ENCODE measurements around the gene SEPTIN5.

SEPTIN5 gene

DNA sequence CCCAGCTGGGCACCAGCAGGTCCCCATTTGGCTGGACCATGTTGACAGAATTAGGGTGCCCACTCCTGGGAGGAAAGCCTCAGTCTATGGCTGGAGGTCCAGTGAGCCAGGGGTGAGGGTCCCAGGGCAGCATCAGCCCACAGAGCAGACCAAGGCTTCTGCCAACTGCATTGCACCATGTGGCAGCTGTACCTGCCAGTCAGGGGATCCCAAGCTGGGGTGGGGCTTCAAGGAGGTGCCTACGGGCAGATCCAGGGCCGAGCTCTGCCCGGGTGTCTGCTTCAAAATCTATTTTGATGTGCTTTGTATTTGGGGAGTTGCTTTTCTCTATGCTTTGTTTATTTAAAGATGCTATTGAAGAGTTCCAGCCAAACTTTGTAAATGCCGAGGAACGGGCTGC lies 19.5 kb downstream of the SEPTIN5 start:
- DNase-seq (ENCODE audit: low spot score): no peak

- DNase-seq (ENCODE audit: low spot score): no peak
These were observed 19.9 kb downstream of the SEPTIN5 start for GRCh38 chr22:19734163-19734562.

DNA sequence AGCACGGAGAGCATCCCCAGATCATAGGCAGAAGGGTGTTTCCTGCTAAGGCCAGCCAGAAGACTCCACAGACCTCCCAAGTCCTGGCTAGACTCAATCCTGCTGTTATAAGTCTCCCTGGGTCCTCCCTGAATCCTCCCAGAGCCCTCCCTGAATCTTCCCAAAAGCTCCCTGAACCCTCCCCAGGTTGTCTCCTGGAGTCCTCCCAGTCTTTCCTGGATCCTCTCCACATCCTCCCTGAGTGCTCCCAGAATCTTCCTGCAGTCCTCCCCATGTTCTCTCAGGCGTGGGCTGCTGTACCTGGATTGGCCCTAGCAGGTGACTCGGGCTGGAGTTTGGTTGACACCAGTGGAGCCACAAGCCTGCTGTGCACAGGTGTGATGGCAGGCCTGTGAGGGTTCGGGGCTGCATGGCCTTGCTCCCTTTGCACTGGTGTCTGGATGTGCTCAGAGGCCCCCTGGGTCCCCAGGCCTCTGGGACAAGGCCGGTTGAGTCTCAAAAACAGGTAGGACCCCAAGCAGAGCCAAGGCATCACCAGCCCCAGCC lies 20.6 kb downstream of the SEPTIN5 start:
- DNase-seq (ENCODE audit: low spot score): no peak

GRCh38 chr22:19735665-19736510 lies 21.6 kb downstream of the SEPTIN5 start:
- no peak for DNase-seq (ENCODE audit: low spot score)

GRCh38 chr22:19737846-19738663 lies 23.8 kb downstream of the SEPTIN5 start:
- DNase-seq (ENCODE audit: low spot score): no peak

DNA sequence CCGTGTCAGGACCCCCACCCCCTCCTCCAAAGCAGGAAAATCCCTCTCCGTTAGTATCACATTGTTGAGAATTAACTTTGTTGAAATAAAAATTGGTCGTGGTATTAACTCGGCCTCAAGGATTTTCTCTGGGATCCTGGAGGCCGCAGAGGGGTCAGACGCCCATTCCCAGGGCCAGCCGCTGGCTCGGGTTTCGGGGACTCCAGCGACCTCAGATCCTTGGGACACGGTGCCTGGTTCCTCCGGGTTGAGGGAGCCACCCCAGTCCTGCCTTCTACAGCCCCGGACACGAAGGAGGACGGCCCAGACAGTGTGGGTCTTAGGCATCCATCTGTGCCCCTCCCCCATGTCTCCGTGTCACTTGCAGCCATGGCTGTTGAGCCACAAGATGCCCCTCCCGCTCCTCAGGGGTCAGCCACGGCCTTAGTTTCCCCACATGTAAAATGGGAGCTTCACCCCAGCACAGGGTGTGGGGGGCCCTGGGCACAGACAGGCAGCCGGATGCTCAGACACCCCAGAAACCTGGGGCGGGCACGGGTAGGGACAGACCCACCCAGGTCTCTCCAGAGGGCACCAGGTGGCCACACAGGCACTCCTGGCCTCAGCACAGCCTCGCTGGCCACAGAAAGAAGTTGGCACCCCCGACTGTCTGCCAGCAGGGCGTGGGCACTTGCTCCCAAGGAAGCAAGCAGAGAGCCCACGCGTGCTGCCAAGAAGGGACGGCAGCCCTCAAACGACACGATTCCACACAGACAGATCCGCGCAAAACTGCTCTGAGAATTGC lies 24.6 kb downstream of the SEPTIN5 start:
- no peak for DNase-seq (ENCODE audit: low spot score)

GRCh38 chr22:19739448-19739895 lies 25.2 kb downstream of the SEPTIN5 start:
- no peak for DNase-seq (ENCODE audit: low spot score)

- no peak for DNase-seq (ENCODE audit: low spot score)
These were observed 25.7 kb downstream of the SEPTIN5 start for GRCh38 chr22:19739911-19740449.

DNA sequence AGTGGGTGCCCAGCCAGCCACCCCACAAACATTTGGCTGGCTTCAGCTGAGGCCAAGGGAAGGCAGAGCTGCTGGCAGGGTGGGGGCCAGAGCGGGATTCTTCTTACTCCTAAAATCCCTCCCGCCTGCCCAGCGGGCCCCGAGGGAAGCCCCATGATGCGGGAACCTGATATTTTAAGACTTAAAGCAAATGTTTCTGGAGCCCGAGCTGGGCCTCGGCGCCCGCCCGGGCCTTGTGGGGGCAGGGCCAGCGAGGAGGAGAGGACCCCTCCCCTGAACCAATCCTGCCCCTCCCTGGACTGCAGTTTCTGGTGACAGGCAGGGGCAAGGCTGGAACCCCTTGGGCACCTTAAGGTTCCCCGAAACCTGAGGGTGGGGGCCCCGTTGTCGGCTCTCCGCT lies 26.3 kb downstream of the SEPTIN5 start:
- no peak for DNase-seq (ENCODE audit: low spot score)

- DNase-seq (ENCODE audit: low spot score): no peak
These were observed 26.8 kb downstream of the SEPTIN5 start for GRCh38 chr22:19741053-19741452.

DNA sequence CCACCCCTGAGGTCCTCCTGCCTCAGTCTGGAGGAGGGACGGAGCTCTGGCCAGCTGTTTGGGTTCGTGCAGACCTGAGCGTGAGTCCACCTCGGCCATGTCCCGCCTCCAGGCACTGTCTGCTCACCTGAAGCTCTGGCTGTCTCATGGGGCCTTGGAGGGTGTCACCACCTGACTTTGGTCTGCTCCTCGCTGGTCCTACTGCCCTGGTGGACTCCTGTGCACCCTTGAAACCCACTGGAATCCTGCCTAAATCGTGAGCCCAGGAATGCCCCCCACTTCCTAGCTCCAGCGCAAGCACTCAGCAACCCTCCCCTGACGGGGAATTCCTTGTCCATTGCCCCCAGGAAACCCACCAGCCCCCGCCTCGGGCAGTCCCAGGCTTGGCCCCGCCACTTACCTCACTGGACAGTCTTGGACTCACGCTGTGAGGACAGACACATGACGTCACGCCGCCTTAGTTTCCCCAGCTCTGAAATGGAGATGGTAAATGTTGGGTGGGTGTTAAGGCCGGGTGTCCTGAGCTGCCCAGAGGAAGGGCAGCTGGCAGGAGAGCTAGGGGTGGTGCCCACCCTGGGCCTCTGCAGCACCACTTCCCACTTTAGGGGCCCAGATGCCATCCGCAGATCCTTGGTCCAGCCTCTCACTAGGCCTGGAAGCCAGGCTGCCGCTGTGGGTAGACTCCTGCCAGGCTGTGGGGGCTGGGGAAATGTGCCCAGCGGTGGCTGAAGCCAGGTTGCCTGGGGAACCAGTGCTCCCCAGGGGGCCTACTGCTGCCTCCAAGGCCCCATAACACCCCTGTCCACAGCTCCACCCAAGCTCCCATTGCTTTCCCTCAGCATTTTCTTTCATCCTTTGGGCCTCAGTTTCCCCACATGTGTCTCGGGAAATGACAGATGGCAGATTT lies 28.1 kb downstream of the SEPTIN5 start:
- no peak for DNase-seq (ENCODE audit: low spot score)

DNA sequence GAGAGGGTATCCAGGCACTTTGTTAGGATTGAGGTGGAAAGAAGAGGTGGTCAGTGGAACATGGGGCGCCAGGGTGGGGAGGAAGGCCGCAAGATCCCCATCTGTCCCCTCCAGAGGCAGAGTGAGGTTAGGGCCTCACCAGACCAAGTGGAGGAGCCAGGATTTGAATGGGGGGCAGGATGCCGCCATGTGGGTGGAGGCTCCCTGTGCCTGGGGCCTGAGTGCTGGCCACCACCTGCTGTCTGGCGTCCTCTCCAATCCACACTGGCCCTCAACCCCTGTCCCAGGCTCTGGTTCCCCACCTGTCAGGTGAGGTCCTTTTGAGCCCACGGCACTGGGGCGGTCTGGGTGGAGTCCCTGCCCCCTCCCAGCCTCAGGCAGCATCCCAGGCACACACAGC lies 28.8 kb downstream of the SEPTIN5 start:
- DNase-seq (ENCODE audit: low spot score): no peak

DNA sequence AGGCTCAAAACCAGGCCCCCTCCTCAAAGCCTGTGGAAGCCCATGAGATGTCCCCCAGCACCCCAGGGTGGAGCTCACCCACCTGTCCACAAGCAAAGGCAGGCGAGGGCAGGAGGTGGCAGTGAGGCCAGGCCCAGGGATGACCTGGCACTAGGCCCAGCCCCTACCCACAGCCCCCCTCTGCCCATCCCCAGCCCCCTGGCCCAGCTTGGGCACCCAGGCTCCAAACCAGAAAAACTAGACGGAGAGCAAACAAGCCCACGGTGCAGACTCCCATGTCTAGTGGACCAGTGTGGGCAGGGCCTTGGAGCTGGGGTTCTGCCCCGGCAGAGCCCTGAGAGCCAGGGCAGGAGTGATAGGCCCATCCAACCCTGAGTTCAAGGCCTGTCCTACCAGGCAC lies 29.3 kb downstream of the SEPTIN5 start:
- DNase-seq (ENCODE audit: low spot score): no peak

- DNase-seq (ENCODE audit: low spot score): no peak
These were observed 30.2 kb downstream of the SEPTIN5 start for GRCh38 chr22:19744350-19745006.

DNA sequence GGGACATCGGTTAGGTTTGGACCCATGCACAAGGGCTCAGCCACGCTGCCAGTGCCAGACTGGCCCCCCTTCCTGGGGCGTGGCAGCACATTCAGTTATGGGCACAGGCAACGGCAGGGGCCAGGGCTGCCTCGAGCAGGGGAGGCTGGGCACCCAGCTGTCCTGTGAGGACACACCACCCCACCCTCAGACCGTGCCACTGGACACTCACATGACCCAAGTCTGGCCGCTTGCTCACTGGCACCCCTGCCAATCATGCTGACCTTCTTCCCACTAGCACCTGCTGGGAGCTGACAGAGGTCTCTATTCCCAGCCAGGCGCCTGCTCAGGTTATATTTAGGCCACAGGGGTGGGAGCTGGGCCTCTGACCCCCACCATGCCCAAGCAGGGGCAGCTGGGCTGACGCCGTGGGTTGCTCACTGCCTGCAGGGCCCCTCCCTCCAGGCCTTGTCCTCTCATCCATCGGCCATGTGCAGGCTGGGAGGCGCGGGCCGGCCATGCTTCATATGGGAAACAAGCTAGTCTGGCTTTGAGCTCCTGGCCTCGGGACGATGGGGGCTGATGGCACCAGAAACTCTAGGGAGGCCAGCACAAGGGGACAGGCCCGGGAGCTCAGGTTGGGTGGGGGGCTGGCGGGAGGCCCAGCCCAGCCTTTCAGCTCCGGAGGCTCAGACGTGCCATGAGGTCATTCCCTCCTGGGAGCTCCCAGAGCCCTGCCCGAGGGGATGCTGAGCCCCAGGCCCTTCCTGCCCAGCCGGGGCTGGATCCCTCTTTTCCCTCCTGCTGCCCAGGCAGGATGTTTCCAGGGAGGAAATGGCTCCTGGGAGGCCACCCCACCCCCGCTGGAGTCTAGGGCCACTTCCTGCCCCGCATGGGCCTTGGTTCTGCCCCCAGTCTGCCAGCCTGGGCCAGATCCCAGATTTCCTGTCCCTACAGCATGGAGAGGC lies 31.1 kb downstream of the SEPTIN5 start:
- DNase-seq (ENCODE audit: low spot score): no peak

- DNase-seq (ENCODE audit: low spot score): no peak
These were observed 32.4 kb downstream of the SEPTIN5 start for GRCh38 chr22:19746726-19747125.

DNA sequence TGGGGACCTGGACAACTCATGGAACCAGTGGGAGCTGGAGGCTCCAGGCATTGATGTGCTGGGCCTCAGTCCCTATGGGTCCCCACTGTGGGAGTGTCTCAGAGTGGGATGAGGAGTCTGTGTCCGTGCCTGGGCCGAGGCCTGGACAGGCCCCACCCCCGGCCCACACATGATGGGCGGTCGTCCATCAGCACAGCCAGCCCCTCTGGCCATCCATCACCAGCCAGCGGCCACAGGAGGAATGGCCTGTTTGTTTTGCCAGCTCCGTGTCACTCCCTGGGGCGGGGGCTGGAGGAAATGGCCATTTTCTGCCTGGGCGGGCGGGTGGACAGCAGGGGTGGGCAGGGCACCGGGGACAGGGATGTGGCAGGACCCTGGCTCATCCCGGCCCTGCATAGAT lies 33.2 kb downstream of the SEPTIN5 start:
- DNase-seq (ENCODE audit: low spot score): no peak

GRCh38 chr22:19748139-19748538 lies 33.8 kb downstream of the SEPTIN5 start:
- DNase-seq (ENCODE audit: low spot score): no peak

Data from CD4-positive, alpha-beta T cell treated with Interleukin-2 at 100 ng/mL for 4 hours (primary cell).